Keratinocyte (primary cell): ENCODE measurements around the gene ATF3. TPM values are rescaled to one million over a fixed set of nuclear protein-coding genes. Genes with fewer than 3 reads are reported as not detected.

ENCODE experiments used
- DNase-seq: peaks from one replicate; pipeline ENCODE4 v3.0.0-alpha.2; 2011; ENCODE audit warnings: low read depth, missing footprints, low spot score
- FAIRE-seq: peaks from 2 replicates; lab custom pipeline; 2011; peaks lifted over from hg19 to GRCh38; lab: Jason Lieb, UNC
- H2AFZ ChIP-seq: 2 replicates; pipeline ENCODE4 v1.6.0; 2012; ENCODE audit warnings: low read length, control low read depth, inconsistent platforms; ENCODE audit not compliant: control insufficient read depth
- H3K27ac ChIP-seq: 2 replicates; pipeline ENCODE4 v1.5.1; 2011; ENCODE audit warnings: low read length; ENCODE audit not compliant: control insufficient read depth, insufficient read depth
- H3K27me3 ChIP-seq: 3 replicates; pipeline ENCODE4 v1.6.0; 2011; ENCODE audit warnings: low read length; ENCODE audit not compliant: control insufficient read depth, insufficient read depth; ENCODE audit errors: extremely low read depth
- H3K36me3 ChIP-seq, 2 experiments: 2 replicates in 1 of 2; 3 replicates in 1 of 2; pipeline ENCODE4 v1.5.1; 2011; ENCODE audit warnings: low read length in 2 of 2, mild to moderate bottlenecking in 1 of 2; ENCODE audit not compliant: control insufficient read depth in 2 of 2, insufficient read depth in 2 of 2; ENCODE audit errors: extremely low read depth in 1 of 2
- H3K4me1 ChIP-seq: 3 replicates; pipeline ENCODE4 v1.5.1; 2011; ENCODE audit warnings: low read length; ENCODE audit not compliant: control insufficient read depth, insufficient read depth; ENCODE audit errors: extremely low read depth
- H3K4me2 ChIP-seq: 3 replicates; pipeline ENCODE4 v1.6.0; 2011; ENCODE audit warnings: low read depth, low read length; ENCODE audit not compliant: control insufficient read depth, insufficient read depth; ENCODE audit errors: extremely low read depth
- H3K4me3 ChIP-seq, 3 experiments: fragments of 200-600 bp in 1 of 3; sonication (generic) in 1 of 3; 2 replicates in 2 of 3; 3 replicates in 1 of 3; pipeline ENCODE4 v1.5.1; 2011 to 2016; ENCODE audit warnings: low read length in 3 of 3, mild to moderate bottlenecking in 3 of 3, control low read depth in 2 of 3, inconsistent platforms in 1 of 3, low read depth in 1 of 3, mixed read lengths in 1 of 3, mixed run types in 1 of 3, moderate library complexity in 1 of 3; ENCODE audit not compliant: control insufficient read depth in 2 of 3, insufficient read depth in 2 of 3; ENCODE audit errors: extremely low read depth in 1 of 3
- H3K79me2 ChIP-seq: 2 replicates; pipeline ENCODE4 v1.6.0; 2012; ENCODE audit warnings: low read length; ENCODE audit not compliant: control insufficient read depth, insufficient read depth
- H3K9ac ChIP-seq: 3 replicates; pipeline ENCODE4 v1.6.0; 2011; ENCODE audit warnings: low read length; ENCODE audit not compliant: control insufficient read depth, insufficient read depth; ENCODE audit errors: extremely low read depth
- H3K9me1 ChIP-seq: 3 replicates; pipeline ENCODE4 v1.6.0; 2011; ENCODE audit warnings: low read length; ENCODE audit not compliant: control insufficient read depth, insufficient read depth; ENCODE audit errors: extremely low read depth
- H3K9me3 ChIP-seq: 2 replicates; pipeline ENCODE4 v1.5.1; 2012; ENCODE audit warnings: low read depth, low read length; ENCODE audit not compliant: control insufficient read depth
- H4K20me1 ChIP-seq: 3 replicates; pipeline ENCODE4 v1.6.0; 2011; ENCODE audit warnings: low read length; ENCODE audit not compliant: control insufficient read depth, insufficient read depth; ENCODE audit errors: extremely low read depth
- CTCF ChIP-seq, 3 experiments: IDR thresholded peaks in 1 of 3; conservative IDR thresholded peaks in 1 of 3; optimal IDR thresholded peaks in 1 of 3; 2 replicates in 2 of 3; 3 replicates in 1 of 3; pipeline versions ENCODE3 to v1.5.1; 2011; ENCODE audit warnings: low read length in 3 of 3, mild to moderate bottlenecking in 3 of 3, moderate library complexity in 2 of 3, control low read depth in 1 of 3, inconsistent platforms in 1 of 3; ENCODE audit not compliant: insufficient read depth in 2 of 3; ENCODE audit errors: extremely low read depth in 1 of 3
- EZH2 ChIP-seq: IDR thresholded peaks from one replicate; pipeline ENCODE4 v1.6.1; 2012; ENCODE audit warnings: inconsistent platforms, mild to moderate bottlenecking, low read length, moderate library complexity
- dilution Hi-C: fragments of 300-500 bp; cut with MboI; formaldehyde crosslinking; loops from one replicate; pipeline ENCODE4 v1.7.0; 2020; ENCODE audit warnings: low sequenced_read_pairs; ENCODE audit not compliant: extremely low pct_ligation_motif_present
- polyA plus RNA-seq, 5 experiments: library from polyadenylated mRNA; depleted of rRNA in 3 of 5; stranded (reverse) in 3 of 5; stranded (forward) in 1 of 5; unstranded in 1 of 5; fragments of >200 nt; gene quantifications; 1 replicate in 1 of 5; 2 replicates in 3 of 5; 3 replicates in 1 of 5; pipeline versions ENCODE4 v1.2.1 to v1.2.3, GENCODE V29; 2011 to 2012; ENCODE audit warnings: missing spikeins in 2 of 5, low read depth in 1 of 5, low replicate concordance in 1 of 5

Gene ATF3
- polyA plus RNA-seq, 1 donor (not counting 4 experiments of a cell fraction or from before 2014, with no cell fraction given): 45.1 TPM

- FAIRE-seq: no peak
- Histone ChIP-seq H3K27ac (no peak overlapping the region), H3K9me1 (no peaks in the 10 kb centered on the region), H3K9ac (no peak overlapping the region), H3K27me3 (no peaks in the 10 kb centered on the region), H3K36me3 (no peaks in the 10 kb centered on the region), H2AFZ (no peak overlapping the region), H3K4me1 (peaks cover 8% of the 10 kb centered on the region), H3K4me3 (no peak overlapping the region), H3K4me2 (no peak overlapping the region), H3K79me2 (no peaks in the 10 kb centered on the region), H4K20me1 (no peaks in the 10 kb centered on the region), H3K9me3 (no peaks in the 10 kb centered on the region)
- no peak for TF ChIP-seq CTCF (optimal IDR thresholded peaks at IDR 0.05 in 1 of 3, IDR thresholded peaks at IDR 0.05 in 1 of 3, conservative IDR thresholded peaks at IDR 0.05 in 1 of 3; ENCODE audit: extremely low read depth in 1 of 3, insufficient read depth in 2 of 3, low read length in 3 of 3)
- TF ChIP-seq EZH2: no peak
- DNase-seq: no peak
- dilution Hi-C loops: no loop called here
Observed at GRCh38 chr1:212565571-212566305, 42.8 kb upstream of the ATF3 start.

GRCh38 chr1:212566522-212567479, 41.8 kb upstream of the ATF3 start:
- dilution Hi-C loops: no loop called here
- peak; percentile 82 for FAIRE-seq
- no peaks in the 10 kb centered on the region for H3K27me3 ChIP-seq
- TF ChIP-seq CTCF (optimal IDR thresholded peaks at IDR 0.05 in 1 of 3, IDR thresholded peaks at IDR 0.05 in 1 of 3, conservative IDR thresholded peaks at IDR 0.05 in 1 of 3; ENCODE audit: extremely low read depth in 1 of 3, insufficient read depth in 2 of 3, low read length in 3 of 3): no peak
- no peak for TF ChIP-seq EZH2
- no peaks in the 10 kb centered on the region for H3K9me3 ChIP-seq
- peak overlapping the region; percentile 48 for H3K27ac ChIP-seq
- H2AFZ ChIP-seq: peak overlapping the region; percentile 45
- no peaks in the 10 kb centered on the region for H3K9me1 ChIP-seq
- peak overlapping the region; percentile 20 to 70 (median 52) for H3K4me3 ChIP-seq
- peak overlapping the region; percentile 64 for H3K9ac ChIP-seq
- peak overlapping the region; percentile 91 for H3K4me2 ChIP-seq
- peaks cover 8% of the 10 kb centered on the region for H3K4me1 ChIP-seq
- no peaks in the 10 kb centered on the region for H3K36me3 ChIP-seq
- DNase-seq: no peak
- no peaks in the 10 kb centered on the region for H3K79me2 ChIP-seq
- no peaks in the 10 kb centered on the region for H4K20me1 ChIP-seq
